Spleen (tissue), 11 donors: ENCODE results near the gene SURF2. TPM values are rescaled to one million over a fixed set of nuclear protein-coding genes. Genes with fewer than 3 reads are reported as not detected.

ENCODE experiments used
- DNase-seq: peaks from one replicate; pipeline ENCODE4 v3.0.0-alpha.2; 2020
- H3K27ac ChIP-seq, 8 donors: fragments of 200-600 bp; sonication (generic) in 7 of 8; 1 replicate in 4 of 8; 2 replicates in 4 of 8; pipeline versions ENCODE4 v1.5.0 to v1.8.0; 2016 to 2021; ENCODE audit warnings: inconsistent platforms in 4 of 8, mild to moderate bottlenecking in 4 of 8, moderate library complexity in 1 of 8
- H3K27me3 ChIP-seq, 7 donors: fragments of 200-600 bp; sonication (generic) in 6 of 7; replicated peaks in 1 of 7; 1 replicate in 4 of 7; 2 replicates in 3 of 7; pipeline versions ENCODE4 v1.5.0 to v1.8.0; 2016 to 2021; ENCODE audit warnings: inconsistent platforms in 3 of 7, mild to moderate bottlenecking in 1 of 7
- H3K36me3 ChIP-seq, 6 donors: fragments of 200-600 bp; sonication (generic) in 5 of 6; 1 replicate in 4 of 6; 2 replicates in 2 of 6; pipeline versions ENCODE4 v1.5.0 to v1.8.0; 2016 to 2021; ENCODE audit warnings: inconsistent platforms in 2 of 6
- H3K4me1 ChIP-seq, 6 donors: fragments of 200-600 bp; sonication (generic) in 5 of 6; 1 replicate in 3 of 6; 2 replicates in 3 of 6; pipeline versions ENCODE4 v1.5.0 to v1.8.0; 2016 to 2021; ENCODE audit warnings: inconsistent platforms in 3 of 6
- H3K4me3 ChIP-seq, 8 donors: fragments of 200-600 bp; sonication (generic) in 7 of 8; 1 replicate in 4 of 8; 2 replicates in 4 of 8; pipeline versions ENCODE4 v1.5.0 to v1.8.0; 2016 to 2021; ENCODE audit warnings: inconsistent platforms in 4 of 8, mild to moderate bottlenecking in 4 of 8, moderate library complexity in 2 of 8
- H3K9me3 ChIP-seq, 8 donors: fragments of 200-600 bp; sonication (generic) in 7 of 8; 1 replicate in 4 of 8; 2 replicates in 4 of 8; pipeline versions ENCODE4 v1.5.0 to v1.8.0; 2016 to 2021; ENCODE audit warnings: inconsistent platforms in 4 of 8
- CTCF ChIP-seq, 11 experiments: fragments of 200-600 bp in 7 of 11; fragments of 450-650 bp in 4 of 11; sonication (generic) in 4 of 11; IDR thresholded peaks in 8 of 11; conservative IDR thresholded peaks in 3 of 11; 1 replicate in 7 of 11; 2 replicates in 4 of 11; pipeline versions ENCODE4 v1.4.0 to v1.8.0; 2016 to 2021; ENCODE audit warnings: antibody characterized with exemption in 11 of 11, inconsistent platforms in 4 of 11, mild to moderate bottlenecking in 1 of 11
- POLR2A ChIP-seq, 3 donors: fragments of 450-650 bp; IDR thresholded peaks; one replicate each; pipeline ENCODE4 v1.5.1; 2017; ENCODE audit warnings: antibody characterized with exemption in 3 of 3, mild to moderate bottlenecking in 1 of 3
- POLR2AphosphoS5 ChIP-seq, 3 donors: sonication (generic); formaldehyde crosslinking; IDR thresholded peaks; one replicate each; pipeline ENCODE4 v1.5.1; 2017; ENCODE audit warnings: antibody characterized with exemption in 3 of 3
- WGBS, 5 donors: extraction: QIAGEN DNeasy Blood & Tissue Kit in 3 of 5; methylation state at CpG; one replicate each; pipeline versions ENCODE4 v1.1.5 to v1.1.7; 2013 to 2018; 5-methylcytosine and 5-hydroxymethylcytosine counted together
- intact Hi-C: fragments of 100-400 bp; cut with DNase I; formaldehyde crosslinking; loops from one replicate; pipeline ENCODE4 v1.15.0; 2023; ENCODE audit warnings: low total_unique reads
- polyA plus RNA-seq, 3 donors: library from polyadenylated mRNA; stranded (reverse); fragments of 200-250 nt; gene quantifications; one replicate each; pipeline ENCODE4 v1.2.1, GENCODE V29; 2013
- total RNA-seq, 7 donors: library from RNA; depleted of rRNA in 3 of 7; stranded (reverse); fragments of >200 nt in 3 of 7; fragmentation: NEBNext Ultra II Directional in 4 of 7; extraction: Animal tissue kit (Norgen Biotek cat#: 25700) in 4 of 7; gene quantifications; one replicate each; pipeline versions ENCODE4 v1.1.0 to v1.2.1, GENCODE V29; 2016 to 2021
- donor health status: healthy with polysubstance abuse.
- donor health status: DM: no; HTN: no; CAD: no; lungs with moderate emphysema.
- donor health status: DM: no; HTN: no; CAD: no.
- donor health status: Bipolar disorder and iron deficiency.
- donor health status: healthy.
- donor health status: DM: no; HTN: no; CAD: no.
- donor health status: DM: yes; HTN: yes; CAD: no.

The SURF2 gene
- total and polyA plus RNA-seq, 10 donors = 6.5 to 32.6 (median 13.9) TPM

DNA sequence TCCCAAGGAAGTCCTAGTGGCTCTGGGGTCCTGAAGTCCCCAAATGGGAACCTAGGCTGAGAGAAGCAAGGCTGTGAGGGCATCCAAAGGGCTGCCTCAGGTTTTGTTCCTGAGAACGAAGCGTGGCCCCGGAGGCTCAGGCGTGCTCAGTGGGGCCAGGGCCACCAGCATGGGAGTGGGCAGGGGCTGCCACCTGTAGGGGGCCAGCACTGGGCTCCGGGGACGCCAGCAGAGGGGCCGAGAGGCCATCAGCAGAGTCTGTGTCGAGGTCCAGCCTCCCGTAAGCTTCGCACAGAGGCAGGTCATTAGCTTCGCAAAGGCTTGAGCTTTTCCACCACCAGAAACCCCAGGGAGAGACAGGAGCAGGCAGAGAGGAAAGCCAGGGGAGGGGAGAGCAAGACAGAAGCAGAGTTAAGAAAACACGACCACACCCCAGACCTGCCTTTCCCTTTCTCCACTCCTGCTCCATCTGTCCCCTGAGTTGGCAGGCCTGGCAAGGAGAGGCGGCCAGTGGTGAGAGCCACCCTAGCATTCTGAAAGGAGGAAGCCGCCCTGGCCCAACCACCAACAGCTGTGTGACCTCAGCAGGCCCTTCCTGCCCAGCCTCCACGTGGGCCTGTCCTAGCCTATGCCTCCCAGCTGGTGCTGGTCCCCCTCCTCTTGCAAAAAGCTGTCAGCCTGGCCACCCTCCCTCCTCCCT lies 14.8 kb upstream of the SURF2 start:
- DNase-seq = peak; percentile 92
- H3K27ac ChIP-seq = peak overlapping the region; percentile 19 to 86 (median 78)
- H3K4me3 ChIP-seq = peak overlapping the region in 3 of 8 donors; percentile 10 to 49 (median 23)
- 68 to 86% (median 78%) methylated on average over 14 to 15 of the region's 15 CpGs for WGBS, 5 donors
- TF ChIP-seq POLR2AphosphoS5 (IDR thresholded peaks at IDR 0.05) (peak in 2 of 3 donors; percentile 53 to 69), POLR2A (IDR thresholded peaks at IDR 0.05) (no peak)
- no peaks in the 10 kb centered on the region for H3K27me3 ChIP-seq
- H3K36me3 ChIP-seq = peaks cover 0 to 80% (median 55%) of the 10 kb centered on the region in 6 donors
- no peaks in the 10 kb centered on the region for H3K9me3 ChIP-seq
- peaks cover 25 to 89% (median 55%) of the 10 kb centered on the region in 6 donors for H3K4me1 ChIP-seq
- intact Hi-C loops = no loop called here

GRCh38 chr9:133342069-133342406 lies 14.3 kb upstream of the SURF2 start:
- DNase-seq = no peak

GRCh38 chr9:133342570-133342969 lies 13.8 kb upstream of the SURF2 start:
- Histone ChIP-seq H3K27ac (peak overlapping the region in 6 of 8 donors; percentile 74 to 86 (median 80)), H3K27me3 (no peaks in the 10 kb centered on the region), H3K9me3 (no peaks in the 10 kb centered on the region), H3K4me1 (peaks cover 26 to 88% (median 57%) of the 10 kb centered on the region in 6 donors), H3K36me3 (peaks cover 0 to 80% (median 55%) of the 10 kb centered on the region in 6 donors), H3K4me3 (peak overlapping the region in 1 of 8 donors; percentile 49)
- peak; percentile 67 for DNase-seq
- TF ChIP-seq CTCF (IDR thresholded peaks at IDR 0.05 in 8 of 11, conservative IDR thresholded peaks at IDR 0.05 in 3 of 11) = no peak
- TF ChIP-seq POLR2AphosphoS5 (IDR thresholded peaks at IDR 0.05) = no peak
- TF ChIP-seq POLR2A (IDR thresholded peaks at IDR 0.05) = no peak
- 79 to 93% (median 81%) methylated on average over 4 to 11 of the region's 11 CpGs for WGBS, 5 donors
- intact Hi-C loops = no loop called here

More at GRCh38 chr9:133342069-133342406, 14.3 kb upstream of the SURF2 start:
- TF ChIP-seq POLR2AphosphoS5 (IDR thresholded peaks at IDR 0.05) (no peak), POLR2A (IDR thresholded peaks at IDR 0.05) (no peak), CTCF (IDR thresholded peaks at IDR 0.05 in 8 of 11, conservative IDR thresholded peaks at IDR 0.05 in 3 of 11) (no peak)
- Histone ChIP-seq H3K27me3 (no peaks in the 10 kb centered on the region), H3K4me3 (peak overlapping the region in 1 of 8 donors; percentile 49), H3K36me3 (peaks cover 0 to 80% (median 55%) of the 10 kb centered on the region in 6 donors), H3K27ac (peak overlapping the region; percentile 19 to 86 (median 78)), H3K4me1 (peaks cover 25 to 89% (median 55%) of the 10 kb centered on the region in 6 donors), H3K9me3 (no peaks in the 10 kb centered on the region)
- intact Hi-C loops = no loop called here
- WGBS, 5 donors = 73 to 89% (median 77%) methylated on average over 10 to 12 of the region's 12 CpGs

DNA sequence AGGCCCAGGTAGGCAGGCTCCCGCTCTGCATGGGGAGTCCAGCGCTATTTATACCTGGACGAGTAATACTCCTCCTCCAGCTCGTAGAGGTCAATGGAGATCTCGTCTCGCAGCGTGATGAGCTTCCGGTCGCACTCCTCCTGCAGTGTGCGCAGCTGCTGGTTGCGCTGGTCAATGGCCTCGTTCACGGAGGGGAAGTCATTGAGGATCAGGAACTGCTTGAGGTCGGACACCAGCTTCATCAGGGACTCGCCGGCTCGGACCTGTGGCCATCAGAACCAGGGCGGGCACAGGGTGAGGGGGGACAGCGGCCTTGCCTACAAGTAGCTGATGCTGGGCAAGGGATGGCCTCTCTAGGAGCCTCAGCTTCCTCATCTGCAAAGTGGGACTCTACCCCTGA lies 12.3 kb upstream of the SURF2 start:
- Histone ChIP-seq H3K4me3 (no peak overlapping the region), H3K27ac (no peak overlapping the region), H3K36me3 (peaks cover 0 to 74% (median 54%) of the 10 kb centered on the region in 6 donors), H3K27me3 (no peaks in the 10 kb centered on the region), H3K4me1 (peaks cover 28 to 82% (median 62%) of the 10 kb centered on the region in 6 donors), H3K9me3 (no peaks in the 10 kb centered on the region)
- no peak for TF ChIP-seq POLR2A (IDR thresholded peaks at IDR 0.05)
- peak in 1 of 3 donors; percentile 24 for TF ChIP-seq POLR2AphosphoS5 (IDR thresholded peaks at IDR 0.05)
- WGBS, 5 donors = 91 to 96% (median 94%) methylated on average over 12 to 19 of the region's 19 CpGs
- intact Hi-C loops = no loop called here
- no peak for DNase-seq

GRCh38 chr9:133344979-133345378 lies 11.4 kb upstream of the SURF2 start:
- no peak overlapping the region for H3K4me3 ChIP-seq
- DNase-seq = no peak
- H3K27me3 ChIP-seq = no peaks in the 10 kb centered on the region
- no peak overlapping the region for H3K27ac ChIP-seq
- H3K36me3 ChIP-seq = peaks cover 2 to 74% (median 59%) of the 10 kb centered on the region in 6 donors
- WGBS, 5 donors = 96 to 99% (median 96%) methylated on average over 12 of the region's 12 CpGs
- intact Hi-C loops = no loop called here
- no peak for TF ChIP-seq POLR2AphosphoS5 (IDR thresholded peaks at IDR 0.05)
- TF ChIP-seq CTCF (IDR thresholded peaks at IDR 0.05 in 8 of 11, conservative IDR thresholded peaks at IDR 0.05 in 3 of 11) = no peak
- no peak for TF ChIP-seq POLR2A (IDR thresholded peaks at IDR 0.05)
- no peaks in the 10 kb centered on the region for H3K9me3 ChIP-seq
- H3K4me1 ChIP-seq = peaks cover 34 to 82% (median 63%) of the 10 kb centered on the region in 6 donors
